ENCODE data around the gene DDX54.

GRCh38 chr12:113143959-113144358, 41.3 kb downstream of the DDX54 start:
- TF ChIP-seq CTCF (IDR thresholded peaks at IDR 0.05) (no peak), EP300 (IDR thresholded peaks at IDR 0.05) (no peak)

Data from sigmoid colon (tissue), 4 donors.